Peyer's patch (tissue), 4 donors: Measurements from ENCODE around the gene SLC66A1. TPM values are rescaled to one million over a fixed set of nuclear protein-coding genes. Genes with fewer than 3 reads are reported as not detected.
"Not testable (repeated sequence)": the region's sequence is repeated elsewhere in the genome, so short reads cannot be mapped to it uniquely, and the experiment has no call there.

Experiments used
- DNase-seq, 3 donors: peaks; one replicate each; pipeline ENCODE4 v3.0.0-alpha.2; 2017 to 2019
- H3K27ac ChIP-seq, 4 donors: fragments of 200-600 bp; sonication (generic); one replicate each; pipeline ENCODE4 v1.5.1; 2016 to 2019
- H3K27me3 ChIP-seq, 2 donors: fragments of 200-600 bp; sonication (generic); one replicate each; pipeline ENCODE4 v1.5.1; 2019
- H3K36me3 ChIP-seq, 3 donors: fragments of 200-600 bp; sonication (generic); one replicate each; pipeline ENCODE4 v1.5.1; 2016 to 2019
- H3K4me1 ChIP-seq, 4 donors: fragments of 200-600 bp; sonication (generic); one replicate each; pipeline ENCODE4 v1.5.1; 2016 to 2019
- H3K4me3 ChIP-seq, 4 donors: fragments of 200-600 bp; sonication (generic); 1 replicate in 3 of 4; 2 replicates in 1 of 4; pipeline ENCODE4 v1.5.1; 2016 to 2019; ENCODE audit warnings: mild to moderate bottlenecking in 1 of 4
- H3K9me3 ChIP-seq, 4 donors: fragments of 200-600 bp; sonication (generic); one replicate each; pipeline ENCODE4 v1.5.1; 2016 to 2019; ENCODE audit warnings: mild to moderate bottlenecking in 1 of 4
- CTCF ChIP-seq, 6 experiments: fragments of 450-650 bp in 4 of 6; fragments of 200-600 bp in 2 of 6; sonication (generic) in 1 of 6; IDR thresholded peaks; one replicate each; pipeline ENCODE4 v1.5.1; 2017 to 2019; ENCODE audit warnings: antibody characterized with exemption in 6 of 6, mild to moderate bottlenecking in 3 of 6, moderate library complexity in 1 of 6
- POLR2A ChIP-seq, 2 donors: fragments of 450-650 bp; IDR thresholded peaks; one replicate each; pipeline ENCODE4 v1.5.1; 2017; ENCODE audit warnings: antibody characterized with exemption in 2 of 2, mild to moderate bottlenecking in 2 of 2, moderate library complexity in 2 of 2
- total RNA-seq, 4 donors: library from RNA; depleted of rRNA; stranded (reverse); fragments of >200 nt; gene quantifications; one replicate each; pipeline ENCODE4 v1.1.0, GENCODE V29; 2016

The SLC66A1 gene
- total RNA-seq = 10 to 100 TPM; 19.0 to 76.8 (median 45.0) TPM

- peaks cover 0 to 49% (median 21%) of the 10 kb centered on the region in 4 donors for H3K4me1 ChIP-seq
- no peaks in the 10 kb centered on the region for H3K9me3 ChIP-seq
- peaks cover 0 to 11% (median 0%) of the 10 kb centered on the region in 3 donors for H3K36me3 ChIP-seq
- peak within 1 kb of the TSS; percentile 79 to 96 (median 88) for H3K4me3 ChIP-seq
- peak within 1 kb of the TSS; percentile 84 to 92 (median 88) for H3K27ac ChIP-seq
- peak; percentile 89 to 96 (median 96) for DNase-seq
- no peaks in the 10 kb centered on the region for H3K27me3 ChIP-seq
- peak in 4 of 6 experiments; percentile 9 to 35 (median 24) for TF ChIP-seq CTCF (IDR thresholded peaks at IDR 0.05)
- peak; percentile 75 to 95 for TF ChIP-seq POLR2A (IDR thresholded peaks at IDR 0.05)
Observed at GRCh38 chr1:19311931-19312781, at the start of gene SLC66A1, which contains the start of gene AKR7A2. TSS of gene SLC66A1 (plus strand) at chr1:19312326. CDS start at chr1:19317678, 5,352 bp downstream. TSS of gene AKR7A2 (minus strand) at chr1:19312144. CDS start at chr1:19312124, 20 bp downstream.

GRCh38 chr1:19262744-19263143 is 49.4 kb upstream of the SLC66A1 start:
- H3K27ac ChIP-seq = no peak overlapping the region
- no peak for DNase-seq

GRCh38 chr1:19268445-19268844 is 43.7 kb upstream of the SLC66A1 start:
- no peaks in the 10 kb centered on the region for H3K27me3 ChIP-seq
- DNase-seq = no peak
- TF ChIP-seq POLR2A (IDR thresholded peaks at IDR 0.05) (no peak), CTCF (IDR thresholded peaks at IDR 0.05) (no peak)
- H3K4me3 ChIP-seq = no peak overlapping the region
- H3K9me3 ChIP-seq = no peaks in the 10 kb centered on the region
- H3K36me3 ChIP-seq = peaks cover 0 to 25% (median 0%) of the 10 kb centered on the region in 3 donors
- H3K27ac ChIP-seq = no peak overlapping the region
- peaks cover 0 to 12% (median 0%) of the 10 kb centered on the region in 4 donors for H3K4me1 ChIP-seq

More at GRCh38 chr1:19262744-19263143, 49.4 kb upstream of the SLC66A1 start:
- no peaks in the 10 kb centered on the region for H3K9me3 ChIP-seq
- no peak for TF ChIP-seq CTCF (IDR thresholded peaks at IDR 0.05)
- no peak for TF ChIP-seq POLR2A (IDR thresholded peaks at IDR 0.05)
- H3K27me3 ChIP-seq = no peaks in the 10 kb centered on the region
- H3K4me1 ChIP-seq = no peaks in the 10 kb centered on the region
- H3K4me3 ChIP-seq = no peak overlapping the region
- H3K36me3 ChIP-seq = peaks cover 0 to 53% (median 0%) of the 10 kb centered on the region in 3 donors

GRCh38 chr1:19269427-19270342 is 42.4 kb upstream of the SLC66A1 start:
- H3K9me3 ChIP-seq, H3K27me3 ChIP-seq, DNase-seq, H3K4me3 ChIP-seq: not testable (repeated sequence)
- peak overlapping the region in 2 of 4 donors; percentile 78 to 90 for H3K27ac ChIP-seq
- peaks cover 0 to 12% (median 0%) of the 10 kb centered on the region in 4 donors for H3K4me1 ChIP-seq
- peaks cover 0 to 27% (median 0%) of the 10 kb centered on the region in 3 donors for H3K36me3 ChIP-seq

- Histone ChIP-seq H3K36me3 (peaks cover 0 to 27% (median 0%) of the 10 kb centered on the region in 3 donors), H3K4me1 (peaks cover 0 to 12% (median 0%) of the 10 kb centered on the region in 4 donors), H3K27ac (peak overlapping the region in 3 of 4 donors; percentile 32 to 90 (median 78)), H3K4me3 (peak overlapping the region in 1 of 4 donors; percentile 17)
- H3K9me3 ChIP-seq, H3K27me3 ChIP-seq: not testable (repeated sequence)
- peak in 2 of 3 donors; percentile 70 to 77 for DNase-seq
Observed at GRCh38 chr1:19270343-19270730, 41.8 kb upstream of the SLC66A1 start.

- Histone ChIP-seq H3K27me3 (no peaks in the 10 kb centered on the region), H3K27ac (peak overlapping the region in 3 of 4 donors; percentile 57 to 93 (median 90)), H3K4me1 (peaks cover 0 to 12% (median 0%) of the 10 kb centered on the region in 4 donors), H3K9me3 (no peaks in the 10 kb centered on the region), H3K36me3 (peaks cover 0 to 20% (median 0%) of the 10 kb centered on the region in 3 donors), H3K4me3 (peak overlapping the region in 2 of 4 donors; percentile 42 to 60)
- DNase-seq = no peak
- TF ChIP-seq CTCF (IDR thresholded peaks at IDR 0.05) (no peak), POLR2A (IDR thresholded peaks at IDR 0.05) (no peak)
Observed at GRCh38 chr1:19272064-19272463, 40.1 kb upstream of the SLC66A1 start.
